H1 (cell line): ENCODE data around the gene CD4. TPM values are rescaled to one million over a fixed set of nuclear protein-coding genes. Genes with fewer than 3 reads are reported as not detected.
A peak's percentile ranks its signal among the peaks of the same experiment; 100 is the strongest.

Source experiments
- CHD2 ChIP-seq: IDR thresholded peaks from 2 replicates; pipeline ENCODE4 v1.6.1; 2012; ENCODE audit warnings: low read length, improper control_type of control experiment
- CTBP2 ChIP-seq: IDR thresholded peaks from 2 replicates; pipeline ENCODE4 v1.7.0; 2011; ENCODE audit warnings: borderline replicate concordance, mild to moderate bottlenecking, moderate library complexity, mixed read lengths, low read length; ENCODE audit not compliant: insufficient read depth, insufficient read length
- FOSL1 ChIP-seq: IDR thresholded peaks from 2 replicates; pipeline ENCODE4 v1.6.1; 2011; ENCODE audit warnings: mild to moderate bottlenecking, low read depth, low read length, moderate library complexity; ENCODE audit not compliant: insufficient read depth
- GABPA ChIP-seq: IDR thresholded peaks from 2 replicates; pipeline ENCODE4 v1.6.1; 2011; ENCODE audit warnings: mild to moderate bottlenecking, low read length, moderate library complexity, borderline replicate concordance; ENCODE audit not compliant: insufficient read depth
- JUND ChIP-seq: IDR thresholded peaks from 2 replicates; pipeline ENCODE4 v1.6.1; 2011; ENCODE audit warnings: mild to moderate bottlenecking, improper control_type of control experiment, low read length
- KDM4A ChIP-seq: IDR thresholded peaks from one replicate; pipeline ENCODE4 v1.7.1; 2012; ENCODE audit warnings: low read depth, mild to moderate bottlenecking, moderate library complexity, low read length, inconsistent platforms; ENCODE audit not compliant: severe bottlenecking
- POLR2A ChIP-seq, 2 experiments: IDR thresholded peaks; 1 replicate in 1 of 2; 2 replicates in 1 of 2; pipeline ENCODE4 v1.6.1; 2011; ENCODE audit warnings: low read depth in 2 of 2, low read length in 2 of 2, mild to moderate bottlenecking in 2 of 2; ENCODE audit errors: control extremely low read depth in 1 of 2
- SIN3A ChIP-seq, 2 experiments: IDR thresholded peaks in 1 of 2; conservative IDR thresholded peaks in 1 of 2; 2 replicates each; pipeline ENCODE4 v1.6.1; 2011 to 2012; ENCODE audit warnings: low read length in 2 of 2, improper control_type of control experiment in 1 of 2, low read depth in 1 of 2, mild to moderate bottlenecking in 1 of 2
- ZNF274 ChIP-seq: IDR thresholded peaks from 2 replicates; pipeline ENCODE4 v1.7.0; 2012; ENCODE audit warnings: low read length, borderline replicate concordance; ENCODE audit errors: extremely low read depth
- polyA plus RNA-seq, 7 experiments: library from polyadenylated mRNA; depleted of rRNA in 3 of 7; stranded (reverse) in 5 of 7; unstranded in 2 of 7; fragments of >200 nt in 5 of 7; fragments of 200-250 nt in 2 of 7; gene quantifications; 1 replicate in 5 of 7; 2 replicates in 1 of 7; 4 replicates in 1 of 7; pipeline versions ENCODE4 v1.2.1 to v1.2.3, GENCODE V29; 2011 to 2013; ENCODE audit warnings: missing spikeins in 2 of 7, mixed read lengths in 2 of 7
- total RNA-seq: library from RNA; stranded (reverse); fragmentation: NEBNext Ultra II Directional; extraction: Animal tissue kit (Norgen Biotek cat#: 25700); gene quantifications from 2 replicates; pipeline ENCODE4 v1.2.1, GENCODE V29; 2021

The CD4 gene
- total and polyA plus RNA-seq, 2 of the 8 experiments (the other 6 are each of a cell fraction or from before 2014, with no cell fraction given), result 3.4 to 5.1 TPM

- TF ChIP-seq CTBP2 (no peak), JUND (no peak), GABPA (no peak), SIN3A (conservative IDR thresholded peaks at IDR 0.05 in 1 of 2, IDR thresholded peaks at IDR 0.05 in 1 of 2; ENCODE audit: low read depth in 1 of 2, low read length in 2 of 2) (peak; percentile 54 to 78; a peak in 1 of 4 replicates), FOSL1 (no peak), CHD2 (no peak), ZNF274 (no peak), POLR2A (IDR thresholded peaks at IDR 0.05; ENCODE audit: control extremely low read depth in 1 of 2, low read depth in 2 of 2, low read length in 2 of 2) (peak in 1 of 2 experiments; percentile 65; a peak in 2 of 3 replicates), KDM4A (no peak)
- TF ChIP-seq, all 59 proteins: peak for 9
Observed at GRCh38 chr12:6869049-6870021, 80.0 kb downstream of the CD4 start (continued).
